ENCODE measurements around the gene RIOK1.
"Not testable (repeated sequence)": the region's sequence is repeated elsewhere in the genome, so short reads cannot be mapped to it uniquely, and the experiment has no call there.

The RIOK1 gene

DNA sequence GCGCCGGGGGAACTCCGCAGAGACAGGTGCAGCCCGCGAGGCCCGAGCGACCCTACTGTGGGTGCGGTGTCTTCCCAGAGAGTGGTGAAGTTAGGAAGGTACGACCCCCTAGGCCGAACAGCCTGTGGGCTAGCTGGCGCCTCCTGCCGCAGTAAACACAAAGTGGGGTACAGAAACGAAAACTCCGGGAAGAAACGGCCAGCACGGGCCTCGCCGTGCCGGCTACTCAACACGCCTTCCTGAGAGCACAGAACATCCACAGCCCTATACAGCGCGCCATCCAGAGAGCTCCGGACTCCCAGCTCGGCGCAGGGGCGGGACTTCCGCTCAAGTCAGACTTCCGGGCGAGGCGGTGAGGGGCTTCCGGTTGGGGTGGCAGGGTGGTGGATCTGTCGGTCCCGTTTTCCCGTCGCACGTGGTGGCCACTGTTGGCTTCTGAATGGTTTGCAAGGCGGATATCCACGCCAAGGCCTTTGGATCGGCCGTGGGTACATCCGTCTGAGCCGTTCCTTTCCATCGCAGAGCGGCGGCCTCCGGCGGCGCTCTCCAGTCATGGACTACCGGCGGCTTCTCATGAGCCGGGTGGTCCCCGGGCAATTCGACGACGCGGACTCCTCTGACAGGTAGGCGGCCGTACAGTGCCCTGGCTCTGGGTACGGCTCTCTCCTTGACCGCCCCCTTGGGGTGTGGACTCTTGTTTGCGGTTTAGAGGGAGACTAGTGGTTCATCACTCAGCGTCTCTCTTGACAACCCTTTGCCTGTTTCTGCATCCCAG, at the start of gene RIOK1, which contains the start of gene CAGE1:
TSS of gene RIOK1 (plus strand) at position 358 of the 775 bp plus-strand sequence. CDS start at position 553, 195 bp downstream.
TSS of gene CAGE1 (minus strand) at position 292 of the 775 bp plus-strand sequence. CDS start 2,569 bp downstream, outside the sequence.
- DNase-seq, result peak; percentile 88

DNA sequence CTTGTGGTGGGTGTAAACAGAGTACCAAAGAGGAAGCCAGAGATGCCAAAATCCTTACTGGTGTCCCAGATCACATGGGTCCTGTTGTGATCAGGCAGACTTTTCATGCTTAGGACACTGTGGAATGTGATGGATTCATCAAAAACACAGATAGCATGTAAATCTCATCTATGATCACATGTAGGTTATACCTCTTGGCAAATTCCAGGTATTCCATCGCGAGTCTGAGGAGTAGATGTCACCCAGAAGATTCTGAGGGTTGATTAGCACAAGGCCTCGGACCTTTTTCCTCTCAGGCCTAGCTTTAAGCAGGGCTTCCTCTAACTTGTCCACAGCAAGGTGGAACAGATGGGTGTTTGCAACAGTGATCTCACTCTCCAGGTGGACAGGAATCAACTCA, 48.3 kb upstream of the RIOK1 start:
- DNase-seq, result no peak

DNA sequence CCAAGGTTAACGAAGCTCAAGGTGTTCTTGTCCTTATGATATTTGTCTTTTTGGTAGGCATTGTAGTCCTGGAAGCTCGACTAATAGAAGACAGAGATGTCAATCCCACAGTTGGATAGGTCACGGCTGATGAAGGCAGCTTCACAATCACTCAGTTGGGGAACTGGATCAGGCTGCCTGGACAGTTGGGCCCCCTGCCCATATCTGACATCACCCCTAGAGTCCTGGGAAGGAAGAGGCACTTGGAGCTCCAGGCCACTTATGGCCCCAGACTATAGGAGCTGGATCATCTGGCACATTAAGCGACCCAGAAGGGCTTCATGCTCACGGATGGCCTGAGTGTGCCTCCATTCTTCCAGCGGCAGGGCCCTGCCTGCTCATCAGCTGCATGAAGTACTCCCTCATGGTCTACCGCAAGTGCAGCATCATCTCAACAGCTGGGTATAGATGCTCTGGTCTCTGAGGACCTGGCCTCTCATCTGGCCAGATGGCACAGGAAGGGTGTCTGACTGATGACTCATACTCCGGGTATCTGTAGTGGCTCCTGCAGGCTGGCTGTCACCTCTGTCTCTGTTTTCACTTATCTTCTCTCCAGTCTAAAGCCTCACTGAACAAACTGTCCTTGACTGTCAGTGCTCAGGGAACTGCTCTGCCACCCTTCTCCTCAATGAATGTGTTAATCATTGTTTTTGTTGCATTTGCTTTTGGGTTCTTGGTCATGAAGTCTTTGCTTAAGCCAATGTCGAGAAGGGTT, 47.4 kb upstream of the RIOK1 start:
- DNase-seq, result no peak

DNA sequence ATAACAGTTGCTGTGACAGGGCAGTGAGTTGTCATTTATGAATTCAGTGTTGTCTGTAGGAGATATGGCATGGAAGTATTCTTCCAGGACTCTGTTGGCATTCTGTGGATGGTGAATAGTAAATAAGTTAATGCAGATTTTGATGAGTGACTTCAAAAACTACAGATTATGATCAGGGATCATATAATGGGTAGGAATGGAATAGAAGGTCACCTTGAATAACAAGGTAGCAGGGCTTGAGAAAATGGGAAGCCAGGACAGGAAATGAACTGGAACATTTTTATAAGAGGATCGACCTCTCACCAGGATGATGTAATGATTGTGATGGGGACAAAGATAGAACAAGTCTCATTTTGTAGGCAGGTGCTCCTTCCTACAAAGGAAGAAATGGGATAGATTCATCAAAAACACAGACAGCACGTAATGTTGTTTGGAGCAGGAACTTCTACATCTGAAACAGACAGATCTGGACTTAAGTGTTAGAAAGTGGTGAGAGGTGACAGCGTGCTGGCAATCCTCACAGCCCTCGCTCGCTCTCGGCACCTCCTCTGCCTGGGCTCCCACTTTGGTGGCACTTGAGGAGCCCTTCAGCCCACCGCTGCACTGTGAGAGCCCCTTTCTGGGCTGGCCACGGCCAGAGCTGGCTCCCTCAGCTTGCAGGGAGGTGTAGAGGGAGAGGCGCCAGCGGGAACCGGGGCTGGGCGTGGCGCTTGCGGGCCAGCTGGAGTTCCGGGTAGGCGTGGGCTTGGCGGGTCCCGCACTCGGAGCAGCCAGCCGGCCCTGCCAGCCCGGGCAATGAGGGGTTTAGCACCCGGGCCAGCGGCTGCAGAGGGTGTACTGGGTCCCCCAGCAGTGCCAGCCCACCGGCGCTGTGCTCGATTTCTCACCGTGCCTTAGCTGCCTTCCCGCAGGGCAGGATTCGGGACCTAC, 45.8 kb upstream of the RIOK1 start:
- no peak for DNase-seq

DNA sequence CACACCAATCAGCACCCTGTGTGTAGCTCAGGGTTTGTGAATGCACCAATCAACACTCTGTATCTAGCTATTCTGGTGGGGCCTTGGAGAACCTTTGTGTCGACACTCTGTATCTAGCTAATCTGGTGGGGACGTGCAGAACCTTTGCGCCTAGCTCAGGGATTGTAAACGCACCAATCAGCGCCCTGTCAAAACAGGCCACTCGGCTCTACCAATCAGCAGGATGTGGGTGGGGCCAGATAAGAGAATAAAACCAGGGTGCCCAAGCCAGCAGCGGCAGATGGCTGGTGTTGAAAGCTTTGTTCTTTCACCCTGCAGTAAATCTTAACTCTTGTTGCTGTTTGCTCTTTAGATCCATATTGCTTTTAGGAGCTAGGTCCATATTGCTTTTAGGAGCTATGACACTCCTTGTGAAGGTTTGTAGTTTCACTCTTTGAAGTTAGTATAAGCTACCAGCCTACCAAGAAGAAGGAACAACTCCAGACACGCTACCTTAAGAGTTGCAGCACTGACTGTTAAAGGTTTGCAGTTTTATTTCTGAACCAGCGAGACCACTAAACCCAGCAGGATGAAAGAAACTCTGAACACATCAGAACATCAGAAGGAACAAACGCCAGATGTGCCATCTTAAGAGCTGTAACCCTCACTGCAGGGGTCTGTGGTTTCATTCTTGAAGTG, 44.7 kb upstream of the RIOK1 start:
- DNase-seq, result not testable (repeated sequence)

DNA sequence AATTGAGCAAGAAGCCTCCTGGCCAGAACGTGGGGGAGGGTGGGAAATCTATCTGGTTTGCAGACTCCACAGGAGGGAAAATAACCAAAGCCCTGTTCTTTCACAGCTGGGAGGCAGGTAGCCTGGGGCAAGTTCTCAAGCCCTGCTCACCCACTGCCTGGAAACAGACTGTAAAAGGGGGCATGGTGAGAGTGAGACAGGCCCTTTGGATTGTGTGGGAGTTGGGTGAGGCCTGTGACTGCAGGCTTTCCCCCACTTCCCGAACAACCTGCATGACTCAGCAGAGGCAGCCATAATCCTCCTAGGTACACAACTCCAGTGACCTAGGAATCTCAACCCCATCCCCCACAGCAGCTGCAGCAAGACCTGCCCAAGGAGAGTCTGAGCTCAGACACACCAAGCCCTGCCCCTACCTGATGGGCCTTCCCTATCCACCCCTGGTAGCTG, 42.0 kb upstream of the RIOK1 start:
- DNase-seq, result not testable (repeated sequence)

DNA sequence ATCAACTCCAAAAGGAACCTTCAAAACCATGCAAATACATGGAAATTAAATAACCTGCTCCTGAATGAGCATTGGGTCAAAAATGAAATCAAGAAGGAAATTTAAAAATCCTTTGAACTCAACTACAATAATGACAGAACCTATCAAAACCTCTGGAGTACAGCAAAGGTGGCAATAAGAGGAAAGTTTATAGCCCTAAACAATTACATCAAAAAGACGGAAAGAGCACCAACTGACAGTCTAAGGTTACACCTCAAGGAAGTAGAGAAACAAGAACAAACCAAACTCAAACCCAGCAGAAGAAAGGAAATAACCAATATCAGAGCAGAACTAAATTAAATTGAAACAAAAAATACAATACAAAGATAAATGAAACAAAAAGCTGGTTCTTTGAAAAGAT, 39.0 kb upstream of the RIOK1 start:
- not testable (repeated sequence) for DNase-seq

DNA sequence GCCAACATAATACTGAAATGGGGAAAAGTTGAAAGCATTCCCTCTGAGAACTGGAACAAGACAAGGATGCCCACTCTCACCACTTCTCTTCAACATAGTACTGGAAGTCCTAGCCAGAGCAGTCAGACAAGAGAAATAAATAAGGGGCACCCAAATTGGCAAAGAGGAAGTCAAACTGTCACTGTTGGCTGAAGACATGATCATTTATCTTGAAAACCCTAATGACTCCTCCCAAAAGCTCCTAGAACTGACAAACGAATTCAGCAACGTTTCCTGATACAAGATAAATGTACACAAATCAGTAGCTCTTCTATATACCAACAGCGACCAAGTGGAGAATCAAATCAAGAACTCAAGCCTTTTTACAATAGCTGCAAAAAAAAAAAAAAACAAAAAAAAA, 37.7 kb upstream of the RIOK1 start:
- DNase-seq, result not testable (repeated sequence)

DNA sequence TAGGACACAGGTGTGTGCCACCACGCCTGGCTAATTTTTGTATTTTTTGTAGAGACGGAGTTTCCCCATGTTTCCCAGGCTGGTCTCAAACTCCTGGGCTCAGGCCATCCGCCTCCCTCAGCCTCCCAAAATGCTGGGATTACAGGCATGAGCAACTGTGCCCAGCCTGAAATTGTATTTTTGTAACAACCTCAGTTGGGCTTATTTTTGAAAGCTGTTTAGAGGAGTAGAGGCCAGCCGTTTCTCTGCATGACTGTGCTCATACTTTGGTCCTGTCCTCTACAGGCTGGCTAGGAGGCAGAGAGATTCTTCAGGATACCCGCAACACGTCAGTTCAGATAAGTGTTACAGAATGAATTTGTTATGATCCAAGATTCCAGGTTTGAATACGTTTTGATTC, 22.2 kb upstream of the RIOK1 start:
- DNase-seq, result no peak

DNA sequence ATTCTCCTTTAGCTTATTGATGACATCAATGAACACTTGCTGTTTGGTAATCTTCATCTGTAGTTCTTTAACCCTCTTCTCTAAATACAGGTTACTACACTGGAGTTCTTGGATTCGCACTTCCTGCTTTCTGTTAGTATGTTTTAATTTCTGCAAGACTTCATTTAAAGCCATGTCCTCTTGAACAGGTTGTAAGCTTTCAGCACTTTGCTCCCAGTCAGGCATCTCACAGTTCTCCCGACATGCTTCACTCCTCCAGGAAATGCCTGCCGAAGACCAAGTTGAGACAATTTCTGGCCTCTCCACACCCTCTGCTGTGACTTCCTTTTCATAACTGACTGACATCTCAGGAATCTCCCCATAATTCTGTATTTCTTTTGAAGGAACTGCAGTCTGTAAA, 15.9 kb upstream of the RIOK1 start:
- DNase-seq, result no peak

DNA sequence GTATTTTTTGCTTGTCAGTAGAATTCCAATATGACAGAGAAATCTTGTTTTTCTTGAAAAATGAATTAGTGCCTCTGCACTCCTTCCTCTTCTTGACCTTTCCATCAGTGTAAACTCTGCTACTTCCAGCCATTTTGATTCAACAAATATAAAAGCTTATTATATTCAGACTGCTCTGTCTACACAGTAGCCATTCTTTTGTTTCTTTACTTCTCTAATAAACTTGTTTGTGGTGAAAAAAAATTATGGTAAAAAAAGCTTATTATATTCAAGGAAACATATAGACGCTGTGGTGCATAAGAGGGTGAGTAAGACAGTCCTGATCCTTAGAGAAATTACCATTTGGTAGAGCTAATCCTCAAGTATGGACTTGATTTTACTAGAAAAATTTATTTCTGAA, 11.6 kb upstream of the RIOK1 start:
- DNase-seq, result no peak

DNA sequence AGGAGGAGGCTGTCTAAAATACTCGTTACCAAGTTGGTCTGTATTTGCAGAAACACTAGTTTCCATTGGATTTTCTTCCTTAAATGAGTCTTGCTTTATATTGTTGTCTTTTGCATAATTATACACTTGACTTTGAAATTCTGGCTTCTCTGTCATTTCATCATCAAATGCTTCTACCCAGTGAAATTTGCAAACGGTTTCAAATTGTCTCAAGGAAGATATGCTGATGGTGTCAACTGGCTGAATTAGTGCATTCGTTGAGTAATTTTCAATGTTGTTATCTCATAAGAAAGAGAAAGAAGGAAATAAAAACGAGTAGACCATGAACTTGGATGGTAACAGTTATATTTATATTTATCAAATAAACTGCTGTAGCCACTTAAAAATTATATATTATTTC, 10.9 kb upstream of the RIOK1 start:
- no peak for DNase-seq

DNA sequence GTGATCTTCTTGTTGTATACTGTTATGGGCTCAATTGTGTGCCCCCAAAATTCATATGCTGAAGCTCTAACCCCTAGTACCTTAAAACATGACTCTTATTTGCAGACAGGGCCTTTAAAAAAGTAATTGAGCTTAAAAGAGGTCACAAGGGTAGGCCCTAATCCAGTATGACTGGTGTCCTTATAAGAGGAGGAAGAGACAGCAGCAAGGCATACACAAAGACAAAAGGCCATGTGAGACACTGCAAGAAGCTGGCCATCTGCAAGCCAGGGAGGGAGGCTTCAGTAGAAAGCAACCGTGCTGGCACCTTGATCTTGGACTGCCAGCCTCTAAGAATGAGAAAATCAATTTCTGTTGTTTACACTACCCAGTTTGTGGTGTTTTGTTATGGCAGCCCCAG, 8.5 kb upstream of the RIOK1 start:
- DNase-seq, result no peak

DNA sequence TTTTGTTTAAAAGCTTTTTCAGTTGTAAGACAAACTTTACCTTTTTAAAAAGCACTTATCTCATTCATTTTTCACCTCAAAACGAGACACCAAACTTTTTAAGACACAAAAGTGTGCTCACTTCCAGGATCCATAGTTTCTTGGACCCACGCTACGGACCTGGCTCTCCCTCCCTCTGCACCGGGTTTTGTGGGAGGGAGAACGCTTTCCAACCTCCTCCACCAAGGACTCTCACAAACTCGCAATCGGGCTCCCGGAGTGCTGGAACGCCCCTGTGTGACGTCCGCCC, 502 bp upstream of the RIOK1 start:
- peak; percentile 76 for DNase-seq

DNA sequence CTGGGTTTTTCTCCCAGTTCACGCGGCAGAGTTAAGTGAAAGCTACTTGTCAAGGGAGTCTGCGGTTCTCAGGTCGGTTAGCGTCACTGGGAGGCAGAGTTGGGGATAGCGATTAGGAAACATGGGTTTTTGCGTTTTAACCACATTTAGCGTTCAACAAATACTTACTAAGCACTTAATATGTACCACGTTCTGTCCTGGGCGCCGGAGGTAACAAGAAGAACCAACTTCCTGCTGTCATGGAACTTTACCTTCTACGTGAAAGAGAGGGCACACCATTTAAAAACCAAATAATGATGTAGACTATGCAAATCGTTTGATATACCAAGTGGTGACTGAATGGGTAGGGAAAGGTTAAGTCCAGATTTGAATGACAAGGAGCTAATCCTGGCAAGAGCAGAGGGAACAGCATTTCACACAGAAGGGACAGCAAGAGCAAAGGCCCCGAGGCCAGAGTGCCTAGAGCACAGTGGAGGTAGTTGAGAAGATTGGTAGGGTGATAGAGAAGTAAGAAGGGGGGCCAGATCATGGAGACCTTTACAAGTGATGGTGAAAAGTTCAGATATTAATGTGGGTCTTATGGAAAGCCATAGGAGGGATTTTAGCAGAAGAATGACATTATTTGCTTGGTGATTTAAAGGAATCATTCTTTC, 744 bp downstream of the RIOK1 start:
- DNase-seq, result no peak

DNA sequence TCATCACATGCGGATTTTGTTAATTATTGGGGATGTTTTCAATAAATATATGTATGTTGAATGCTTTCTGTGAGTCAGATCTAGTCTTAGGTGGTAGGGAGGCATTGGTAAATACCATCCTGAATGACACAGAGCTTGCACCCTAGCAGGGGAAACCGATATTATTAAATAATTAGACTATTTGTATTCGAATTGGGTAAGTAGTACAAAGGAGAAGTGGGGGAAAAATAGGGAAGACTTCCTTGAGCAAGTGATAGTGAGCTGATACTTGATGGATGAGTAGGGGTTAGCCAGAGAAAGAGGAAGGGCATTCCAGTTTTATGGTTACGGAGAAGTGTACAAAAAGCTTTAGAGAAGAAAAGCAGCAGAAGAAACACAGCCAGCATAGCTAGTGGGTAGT, 1.5 kb downstream of the RIOK1 start:
- DNase-seq, result no peak

DNA sequence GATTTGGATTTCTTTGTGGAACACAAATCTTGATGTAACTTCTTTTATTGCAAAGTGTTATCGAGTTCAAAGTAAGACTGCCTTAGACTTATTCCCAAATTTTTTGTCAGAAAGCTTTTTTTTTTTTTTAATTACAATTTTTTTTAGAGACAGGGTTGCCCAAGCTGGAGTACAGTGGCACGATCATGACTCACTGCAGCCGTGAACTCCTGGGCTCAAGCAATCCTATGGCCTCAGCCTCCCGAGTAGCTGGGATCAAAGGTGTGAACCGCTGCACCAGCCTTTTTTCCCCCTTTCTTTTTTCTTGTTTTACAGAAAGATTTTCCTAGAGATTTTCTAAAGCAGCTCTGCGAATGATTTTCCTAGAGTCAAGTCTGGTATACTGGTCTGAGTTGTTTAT, 2.8 kb downstream of the RIOK1 start:
- no peak for DNase-seq

DNA sequence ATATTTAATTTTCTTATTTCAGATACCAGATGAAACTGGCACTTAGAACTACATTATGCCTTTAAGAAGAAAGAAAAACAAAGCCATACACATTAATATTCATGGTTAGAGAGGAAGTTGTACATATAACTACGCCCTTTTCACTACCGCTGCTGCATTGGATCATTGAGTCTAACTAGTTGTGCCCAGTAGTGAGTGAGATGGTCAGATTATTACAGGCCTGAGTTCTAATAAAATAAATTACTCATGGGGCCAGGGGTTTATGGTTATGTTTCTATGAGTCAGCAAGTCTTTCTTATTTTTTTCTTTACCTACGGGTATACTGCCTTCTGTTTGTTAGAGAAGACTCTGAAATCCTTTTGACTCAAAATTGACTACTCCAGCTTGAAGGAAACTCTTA, 11.5 kb downstream of the RIOK1 start:
- DNase-seq, result peak; percentile 6

DNA sequence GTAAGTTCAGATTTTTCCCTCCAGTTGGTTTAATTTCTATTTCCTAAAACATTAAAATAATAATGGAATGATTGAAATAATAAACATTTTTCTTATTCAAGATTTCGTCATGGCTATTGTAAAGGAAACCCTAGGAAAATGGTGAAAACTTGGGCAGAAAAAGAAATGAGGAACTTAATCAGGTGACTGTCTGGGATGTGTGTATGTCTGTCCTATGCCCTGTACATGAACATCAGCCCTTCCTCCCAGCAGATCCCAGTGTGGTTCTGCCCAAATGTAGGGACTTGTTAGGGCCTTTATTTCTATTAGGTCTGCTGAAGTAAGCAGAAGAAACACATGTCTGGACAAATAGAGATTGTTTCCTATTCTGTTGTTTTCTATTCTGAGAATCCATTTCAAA, 13.1 kb downstream of the RIOK1 start:
- no peak for DNase-seq

DNA sequence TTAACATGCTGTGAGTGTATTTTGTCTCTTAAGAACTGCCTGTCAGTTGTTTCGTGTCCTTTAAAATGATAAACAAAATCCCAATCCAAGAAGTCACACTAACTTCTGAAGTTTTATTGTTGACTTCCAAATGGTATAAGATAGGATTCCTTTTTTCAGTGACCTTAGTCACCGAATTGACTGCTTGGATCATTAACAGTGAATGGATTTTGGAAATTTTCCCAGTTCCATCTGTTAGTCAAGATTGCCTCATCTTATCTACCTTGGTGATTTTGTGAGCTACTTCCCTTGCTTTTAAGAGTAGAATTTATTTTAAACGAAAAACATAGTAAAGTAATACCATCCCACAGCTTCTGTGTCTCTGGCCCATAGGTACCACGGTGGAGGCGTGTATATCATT, 14.9 kb downstream of the RIOK1 start:
- DNase-seq, result no peak

DNA sequence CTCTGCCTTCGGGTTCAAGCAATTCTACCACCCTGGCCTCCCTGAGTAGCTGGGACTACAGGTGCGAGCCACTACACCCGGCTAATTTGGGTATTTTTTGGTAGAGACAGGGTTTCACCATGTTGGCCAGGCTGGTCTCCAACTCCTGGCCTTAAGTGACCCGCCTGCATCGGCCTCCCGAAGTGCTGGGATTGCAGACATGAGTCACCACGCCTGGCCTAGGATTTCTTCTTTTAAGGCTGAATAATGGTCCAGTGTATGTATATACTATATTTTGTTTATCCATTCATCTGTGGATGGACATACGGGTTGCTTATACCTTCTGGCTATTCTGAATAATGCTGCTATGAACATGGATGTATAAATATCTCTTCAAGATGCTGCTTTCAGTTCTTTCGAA, 17.1 kb downstream of the RIOK1 start:
- no peak for DNase-seq

DNA sequence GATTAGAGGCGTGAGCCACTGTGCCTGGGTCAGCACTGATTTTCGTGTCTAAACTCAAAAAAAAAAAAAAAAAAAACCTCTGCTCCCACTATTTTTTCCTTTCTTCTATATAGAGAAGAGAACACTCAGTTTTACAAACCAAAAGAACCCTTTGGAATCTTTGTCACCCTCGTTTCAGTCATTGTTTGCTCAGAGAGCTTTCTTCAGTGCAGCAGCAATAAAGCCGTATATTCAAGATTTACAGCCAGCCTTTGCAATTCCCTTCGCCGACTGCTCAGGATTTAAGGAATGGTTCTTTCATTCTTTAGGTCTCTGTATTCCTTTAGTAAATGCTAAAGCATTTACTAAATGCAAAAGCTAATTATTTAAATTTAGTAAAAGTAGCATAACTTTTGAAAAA, 20.1 kb downstream of the RIOK1 start:
- DNase-seq, result no peak
